Dedifferentiated amniotic fluid mesenchymal stem cell (primary cell): ENCODE measurements around the gene CAT.
A peak's percentile ranks its signal among the peaks of the same experiment; 100 is the strongest.

Source experiments
- DNase-seq: peaks from one replicate; pipeline ENCODE4 v3.0.0-alpha.2; 2016; ENCODE audit errors: extremely low spot score

CAT gene

DNA sequence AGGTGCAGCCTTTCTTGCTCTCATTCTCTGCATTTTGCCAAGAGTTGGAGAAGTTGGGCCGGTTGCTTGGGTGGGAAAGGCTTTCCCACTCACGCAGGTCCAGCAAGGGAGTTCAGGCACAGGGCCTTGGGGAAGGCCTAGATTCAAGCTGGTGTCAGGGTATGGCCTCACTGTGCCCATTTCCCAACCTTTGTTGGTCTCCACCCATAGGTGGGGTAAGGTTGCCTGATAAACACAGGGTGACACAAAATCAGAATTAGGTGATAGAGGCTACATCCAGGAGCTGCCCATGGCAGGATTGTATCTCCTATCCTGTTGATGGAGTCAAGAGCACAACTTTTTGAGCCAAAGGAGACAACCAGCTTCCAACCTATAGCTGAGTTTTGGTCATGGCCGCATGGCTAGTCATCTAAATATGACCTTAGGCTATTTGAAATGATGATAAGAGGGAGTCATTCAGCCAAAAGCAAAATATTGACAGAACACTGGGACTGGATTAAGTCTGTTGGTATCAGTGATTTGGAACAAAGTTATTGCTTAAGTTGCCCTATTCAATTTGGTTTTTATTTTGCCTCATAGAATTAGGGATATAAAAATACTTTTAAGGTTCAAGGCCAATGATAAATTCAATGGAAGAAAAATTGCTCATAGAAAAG is 20.9 kb downstream of the CAT start:
- no peak for DNase-seq

DNA sequence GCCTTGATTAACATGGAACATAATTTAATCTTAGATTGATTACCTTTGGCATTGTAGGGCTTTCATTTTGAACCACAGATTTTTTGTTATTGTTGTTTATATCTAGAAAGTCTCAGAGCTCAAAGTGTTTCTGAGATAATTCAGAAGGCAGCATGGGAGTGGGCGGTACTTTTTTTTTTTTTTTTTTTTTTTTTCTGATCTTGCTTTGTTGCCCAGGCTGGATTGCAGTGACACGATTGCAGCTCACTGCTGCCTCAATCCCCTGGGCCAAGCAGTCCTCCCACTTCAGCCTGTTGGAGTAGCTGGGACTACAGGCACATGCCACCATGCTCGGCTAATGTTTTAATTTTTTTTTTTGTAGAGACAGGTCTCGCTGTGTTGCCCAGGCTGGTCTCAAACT is 21.5 kb downstream of the CAT start:
- no peak for DNase-seq

DNA sequence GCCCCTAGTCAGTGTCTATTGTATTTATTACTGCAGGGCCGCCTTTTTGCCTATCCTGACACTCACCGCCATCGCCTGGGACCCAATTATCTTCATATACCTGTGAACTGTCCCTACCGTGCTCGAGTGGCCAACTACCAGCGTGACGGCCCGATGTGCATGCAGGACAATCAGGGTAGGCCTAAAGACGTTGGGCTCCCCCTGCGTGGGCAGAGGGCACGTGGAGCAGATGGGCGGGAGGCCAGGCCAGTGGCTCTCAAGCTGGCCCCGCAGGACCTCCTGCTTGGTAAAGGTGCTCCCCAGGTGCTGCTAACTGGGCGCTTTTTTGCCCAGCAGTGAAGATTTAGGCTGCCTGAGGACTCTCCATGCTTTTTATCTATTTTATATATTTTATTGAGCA is 22.5 kb downstream of the CAT start:
- DNase-seq: no peak

DNA sequence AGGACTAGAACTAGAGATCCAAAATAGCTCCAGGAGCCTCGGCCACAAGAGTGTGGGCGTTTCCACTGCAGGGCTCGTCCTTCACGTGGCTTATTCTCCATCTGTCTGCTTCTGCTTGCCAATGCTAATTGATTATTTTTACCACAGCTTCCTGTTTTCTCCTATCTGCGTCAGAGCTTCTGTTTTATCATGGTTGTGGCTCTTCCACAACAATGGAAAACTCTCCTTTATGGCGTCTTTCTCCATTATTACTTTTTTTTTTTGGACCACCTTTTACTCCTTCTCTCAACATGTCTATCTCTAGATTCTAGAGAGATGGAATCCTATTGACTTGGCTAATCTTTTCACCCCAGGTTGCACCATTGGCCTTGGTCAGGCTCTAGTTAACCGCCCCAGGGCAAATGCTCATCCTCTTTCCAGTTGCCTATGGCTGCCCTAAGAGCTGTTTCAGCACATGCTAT is 25.9 kb downstream of the CAT start:
- DNase-seq: no peak

DNA sequence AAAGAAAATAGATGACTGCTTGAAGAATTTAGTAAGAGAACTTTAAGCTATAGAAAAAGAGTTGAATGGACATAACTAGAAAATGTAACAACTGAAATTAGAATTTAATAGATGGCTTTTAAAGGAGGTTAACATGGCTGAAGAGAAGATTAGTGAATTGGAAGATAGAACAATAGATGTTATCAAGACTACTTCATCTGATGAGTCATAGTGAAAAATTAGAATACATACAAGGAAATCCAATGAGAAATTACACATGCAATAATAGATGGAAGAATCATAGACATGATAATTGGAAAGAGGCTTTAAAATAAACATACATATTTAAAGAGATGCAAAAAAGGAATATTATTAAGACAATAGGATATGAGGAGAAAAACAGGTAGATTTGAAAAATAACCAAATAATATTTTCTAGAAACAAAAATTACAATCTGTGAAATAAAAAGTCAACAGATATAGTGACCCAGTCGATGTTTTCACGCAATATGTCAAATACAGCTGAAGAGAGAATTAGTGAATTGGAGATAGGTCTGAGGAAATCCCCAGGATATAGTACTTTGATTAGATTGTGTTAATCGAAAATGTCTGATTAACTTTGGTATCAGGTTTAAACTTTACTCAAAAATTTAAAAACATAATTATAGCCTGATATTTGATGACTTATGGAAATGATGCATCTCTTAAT is 28.2 kb downstream of the CAT start:
- no peak for DNase-seq

DNA sequence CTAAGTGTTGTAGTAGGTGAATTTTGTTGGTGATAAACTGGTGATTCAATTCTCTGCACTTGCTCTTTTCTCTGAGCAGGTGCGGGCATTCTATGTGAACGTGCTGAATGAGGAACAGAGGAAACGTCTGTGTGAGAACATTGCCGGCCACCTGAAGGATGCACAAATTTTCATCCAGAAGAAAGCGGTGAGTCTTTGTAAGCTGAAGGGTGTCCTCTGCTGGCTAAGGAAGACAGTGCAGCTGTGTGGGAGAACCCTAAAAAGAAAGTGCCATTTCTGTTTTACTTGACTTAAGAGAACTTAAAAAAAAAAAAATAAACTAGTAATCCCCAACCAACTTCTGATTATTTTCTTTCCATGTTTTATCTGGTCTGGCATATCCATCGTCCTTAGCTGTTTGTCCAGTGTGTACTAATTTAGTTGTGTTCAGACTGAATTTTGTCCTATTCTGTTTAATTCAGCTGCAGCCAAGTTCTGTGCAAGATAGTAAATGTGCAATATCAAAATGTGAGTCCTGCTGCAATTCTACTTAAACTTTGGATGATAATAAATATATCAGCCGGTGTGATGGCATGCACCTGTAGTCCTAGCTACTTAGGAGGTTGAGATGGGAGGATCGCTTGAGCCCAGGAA is 29.6 kb downstream of the CAT start:
- no peak for DNase-seq

DNA sequence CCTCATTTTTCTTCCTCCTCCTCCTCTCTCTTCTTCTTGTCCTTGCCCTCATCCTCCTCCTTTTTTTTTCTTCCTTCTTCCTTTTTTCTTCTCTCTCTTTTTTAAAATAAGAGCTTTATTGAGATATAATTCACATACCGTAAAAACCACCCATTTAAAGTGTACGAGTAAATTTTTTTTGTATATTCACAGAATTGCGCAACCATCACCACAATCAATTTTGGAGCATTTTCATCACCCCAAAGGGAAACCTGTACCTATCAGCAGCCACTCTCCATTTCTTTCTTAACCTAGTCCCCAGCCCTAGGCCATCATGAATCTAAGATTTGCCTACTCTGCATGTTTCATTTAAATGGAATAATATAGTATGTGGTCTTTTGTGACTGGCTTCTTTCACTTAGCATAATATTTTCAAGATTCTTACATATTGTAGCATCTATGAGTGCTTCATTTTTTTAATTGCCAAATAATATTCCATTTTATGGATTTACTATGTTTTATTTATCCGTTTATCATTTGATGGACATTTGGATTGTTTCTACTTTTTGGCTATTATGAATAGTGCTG is 35.0 kb downstream of the CAT start:
- no peak for DNase-seq

DNA sequence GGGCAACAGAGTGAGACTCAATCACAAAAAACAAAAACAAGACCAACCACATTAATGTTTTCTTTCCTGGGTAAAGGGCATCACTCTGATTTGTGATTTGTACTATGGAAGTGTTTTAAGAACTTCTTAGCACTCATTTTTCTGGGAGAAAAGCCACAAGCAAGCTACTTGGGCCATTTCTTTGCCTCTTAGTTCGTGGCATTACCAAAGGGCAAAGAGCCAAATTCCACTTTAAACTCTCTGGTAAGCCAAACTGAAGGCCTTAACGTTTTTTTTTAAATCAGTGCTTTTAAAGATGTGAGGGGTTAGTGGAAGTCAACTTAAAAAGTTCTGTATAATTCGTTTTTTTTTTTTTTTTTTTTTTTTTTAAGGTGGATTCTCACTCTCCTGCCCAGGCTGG is 36.9 kb downstream of the CAT start:
- DNase-seq: no peak

DNA sequence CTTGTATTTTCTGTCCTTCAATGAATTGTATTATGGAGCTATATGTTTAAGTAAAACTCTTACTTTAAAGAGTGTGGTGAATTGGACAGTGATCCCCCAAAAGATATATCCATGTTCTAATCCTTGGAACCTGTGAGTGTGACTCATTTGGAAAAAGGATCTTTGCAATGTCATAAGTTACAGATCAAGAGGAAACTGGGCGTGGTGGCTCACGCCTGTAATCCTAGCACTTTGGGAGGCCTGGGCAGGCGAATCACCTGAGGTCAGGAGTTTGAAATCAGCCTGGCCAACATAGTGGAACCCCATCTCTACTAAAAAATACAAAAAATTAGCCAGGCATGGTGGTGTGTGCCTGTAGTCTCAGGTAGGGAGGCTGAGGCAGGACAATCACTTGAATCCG is 38.1 kb downstream of the CAT start:
- DNase-seq: no peak

DNA sequence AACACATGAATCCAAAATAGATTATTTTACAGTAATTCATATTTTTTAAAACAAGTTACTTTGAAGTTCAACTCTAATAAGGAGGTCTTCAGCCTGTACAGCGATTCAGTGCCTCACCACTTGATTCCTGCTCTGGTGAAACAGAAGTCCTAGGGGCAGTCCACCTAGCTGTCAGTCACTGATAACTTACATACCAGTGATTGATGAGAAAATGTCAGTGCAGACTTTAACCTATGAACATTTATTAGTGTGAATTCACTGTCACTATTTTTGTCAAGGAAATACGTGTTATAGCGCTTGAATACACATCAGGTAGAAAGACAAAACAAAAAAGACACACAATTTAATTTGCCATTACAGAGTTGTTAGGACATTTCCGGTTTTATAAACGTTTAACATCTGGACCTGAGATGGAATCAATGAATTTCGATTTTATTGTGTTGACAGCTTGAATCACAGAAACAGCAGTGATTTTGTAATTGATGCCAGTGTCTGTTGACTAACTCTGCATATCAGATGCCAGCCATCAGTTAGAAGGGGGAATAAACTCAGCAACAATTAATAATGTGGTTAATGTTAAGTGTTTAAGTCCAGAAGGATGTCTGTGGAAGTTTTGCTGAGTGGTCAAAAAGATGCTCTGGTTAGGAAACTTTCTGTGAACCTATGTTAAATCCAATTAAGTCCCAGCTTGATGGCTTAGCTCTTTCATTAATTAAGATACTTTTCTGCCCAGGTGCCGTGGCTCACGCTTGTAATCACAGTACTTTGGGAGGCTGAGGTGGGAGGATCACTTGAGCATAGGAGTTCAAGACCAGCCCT is 40.3 kb downstream of the CAT start:
- no peak for DNase-seq

DNA sequence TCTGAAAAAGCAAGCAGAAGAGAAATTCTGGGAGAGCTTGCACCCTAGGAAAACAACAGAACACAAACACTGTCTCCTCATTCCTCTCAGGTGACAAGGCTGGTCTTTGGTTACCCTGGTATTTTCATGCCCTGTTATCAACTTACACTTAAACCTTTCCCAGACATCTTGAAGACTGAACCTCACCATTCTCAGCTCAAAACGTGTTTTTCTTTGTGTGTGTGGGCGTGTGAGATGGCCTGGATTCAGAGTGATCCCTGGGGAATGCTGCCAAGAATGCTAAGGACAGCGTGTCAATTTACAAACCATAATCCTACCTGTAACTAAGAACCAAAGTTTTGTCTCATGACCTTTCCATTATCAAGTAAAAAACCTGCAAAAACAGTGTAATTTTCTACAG is 41.6 kb downstream of the CAT start:
- no peak for DNase-seq

DNA sequence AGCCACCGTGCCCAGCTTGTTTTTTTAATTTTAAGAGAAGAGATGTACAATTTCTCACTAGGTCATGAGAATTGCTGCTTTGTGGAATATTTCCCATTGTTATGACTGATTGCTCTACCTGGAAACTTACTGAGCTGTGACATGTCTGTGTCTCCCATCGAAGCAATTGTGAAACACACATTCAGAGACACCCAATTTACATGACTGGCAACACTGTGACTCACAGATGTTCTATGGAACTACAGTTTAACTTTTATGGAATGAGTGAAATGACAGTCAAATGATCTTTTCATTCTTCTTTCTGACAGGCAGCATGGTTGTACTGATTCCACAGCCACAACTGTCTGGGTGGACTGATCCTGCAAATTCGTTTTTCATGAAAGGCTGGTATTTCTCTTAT is 42.6 kb downstream of the CAT start:
- no peak for DNase-seq

DNA sequence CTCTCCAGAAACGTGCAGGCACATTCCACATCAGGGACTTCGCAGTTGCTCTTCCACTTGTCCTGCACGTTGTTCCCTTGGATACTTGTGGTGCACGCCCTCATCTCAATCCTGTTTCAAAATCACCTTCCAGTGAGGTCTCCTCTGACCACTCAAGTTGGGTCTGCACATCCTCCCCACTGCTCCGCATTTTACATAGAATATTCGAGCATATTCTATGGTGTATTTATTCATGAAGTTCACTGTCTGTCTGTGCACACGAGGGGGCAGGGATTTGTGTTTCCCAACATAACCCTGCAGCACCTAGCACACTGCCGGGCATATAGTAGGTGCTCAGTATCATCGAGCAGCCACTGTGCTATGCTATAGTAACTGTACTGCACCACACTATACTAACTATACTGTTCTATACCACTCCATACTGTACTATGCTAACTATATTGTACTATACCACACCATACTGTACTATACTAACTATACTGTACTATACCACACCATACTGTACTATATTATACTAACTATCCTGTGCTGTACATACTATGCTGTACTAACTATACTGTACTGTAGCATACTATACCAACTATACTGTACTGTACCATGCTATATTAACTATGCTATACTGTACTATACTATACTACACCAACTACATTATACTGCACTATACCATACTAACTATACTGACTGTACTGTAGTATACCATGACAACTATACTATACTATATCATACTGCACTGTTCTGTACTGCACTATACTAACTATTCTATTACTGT is 44.6 kb downstream of the CAT start:
- DNase-seq: no peak

DNA sequence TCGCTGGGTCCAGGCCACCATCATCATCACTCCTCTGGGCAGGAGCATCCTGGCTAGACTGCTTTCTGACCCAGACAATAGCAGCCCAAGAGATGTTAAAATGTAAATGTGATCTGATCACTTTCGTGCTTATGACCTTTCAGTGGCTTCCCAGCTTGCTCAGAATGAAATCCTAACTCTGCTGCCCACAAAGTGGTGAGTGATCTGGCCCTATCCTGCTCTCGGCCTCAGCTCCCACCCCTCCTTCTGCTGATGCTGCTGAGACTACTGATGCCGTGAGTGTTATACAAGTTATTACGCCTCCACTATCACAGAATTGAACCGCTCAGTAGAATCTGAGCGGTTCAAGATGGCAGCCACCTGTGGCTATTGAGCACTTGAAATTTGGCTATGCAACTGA is 48.7 kb downstream of the CAT start:
- DNase-seq: no peak

DNA sequence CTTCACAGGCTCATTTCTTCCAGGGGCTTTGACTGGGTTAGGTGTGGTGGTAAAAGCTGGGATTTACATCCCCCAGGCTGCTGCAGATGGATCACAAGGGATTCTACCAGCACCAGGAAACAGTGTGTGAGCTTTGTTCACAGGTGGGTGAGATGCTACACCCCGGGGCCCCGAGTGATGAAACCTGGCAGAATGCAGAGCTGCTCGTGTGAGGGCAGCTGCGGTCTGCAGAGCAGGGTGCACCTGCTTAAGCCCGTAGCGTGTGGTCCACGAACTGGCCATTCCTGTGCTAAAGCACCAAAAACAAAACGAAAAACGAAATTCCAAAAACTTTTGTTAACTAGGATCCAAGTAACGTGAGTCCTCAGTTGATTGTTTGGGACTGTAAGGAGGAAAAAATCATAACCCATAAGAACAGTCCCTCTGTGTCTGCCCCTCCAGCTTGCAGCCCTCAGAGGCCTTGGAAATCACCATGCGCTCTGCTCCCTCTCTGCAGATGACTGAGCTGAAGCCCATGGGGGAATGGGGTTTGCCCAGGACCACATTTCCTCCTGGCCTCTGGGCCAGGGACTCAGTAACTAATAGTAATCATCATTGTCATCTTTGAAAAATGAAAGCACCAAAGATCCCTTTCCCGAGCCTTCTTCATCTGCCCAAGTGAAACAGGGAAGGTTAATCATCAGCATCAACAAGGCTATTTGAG is 50.3 kb downstream of the CAT start:
- DNase-seq: no peak

DNA sequence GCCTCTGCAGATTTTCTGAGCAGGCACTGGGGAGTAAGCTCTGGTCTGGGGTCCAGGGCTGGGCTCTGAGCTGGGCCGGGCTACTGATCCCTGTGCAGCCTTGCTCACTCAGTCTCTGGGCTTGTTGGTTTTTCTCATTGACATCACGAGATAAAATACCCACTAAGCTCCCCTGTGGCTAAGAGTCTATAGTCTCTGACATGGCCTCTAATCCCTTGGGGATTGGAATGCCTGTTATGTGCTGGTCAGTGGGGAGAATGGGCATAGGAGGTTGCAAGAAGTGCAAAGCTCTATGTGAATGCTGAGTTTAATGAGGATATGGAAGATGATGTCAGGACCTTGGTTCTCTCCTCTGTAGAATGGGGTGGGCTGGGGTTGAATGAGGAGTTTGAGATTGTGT is 51.6 kb downstream of the CAT start:
- DNase-seq: no peak

DNA sequence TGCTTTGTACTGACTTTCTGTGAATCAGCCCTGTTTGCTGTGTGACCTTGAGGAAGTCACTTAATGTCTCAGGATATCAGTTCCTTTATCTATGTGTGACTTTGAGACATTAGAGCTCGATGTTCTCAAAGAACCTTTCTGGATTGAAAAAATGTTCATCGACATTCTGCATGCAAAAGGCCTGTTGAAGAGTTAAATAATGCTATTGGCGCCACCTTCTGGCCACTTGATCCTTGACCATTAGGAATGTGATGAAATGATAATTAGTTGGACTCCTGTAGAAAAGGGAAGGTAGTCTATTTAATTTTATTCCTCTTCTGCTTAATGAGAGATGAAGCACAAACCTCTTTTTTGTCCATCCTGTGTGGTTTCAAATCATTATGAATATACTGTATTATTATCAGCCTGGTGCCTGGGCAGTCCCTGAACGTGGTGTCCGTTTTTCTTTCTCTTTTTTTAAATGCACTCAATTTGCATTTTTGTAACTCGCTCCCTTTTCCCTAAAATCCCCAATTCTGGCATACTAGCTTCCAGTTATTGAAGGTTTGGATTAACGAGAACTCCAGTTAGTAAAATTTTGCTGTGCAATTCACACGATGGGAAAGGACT is 54.2 kb downstream of the CAT start:
- peak; percentile 65 for DNase-seq

DNA sequence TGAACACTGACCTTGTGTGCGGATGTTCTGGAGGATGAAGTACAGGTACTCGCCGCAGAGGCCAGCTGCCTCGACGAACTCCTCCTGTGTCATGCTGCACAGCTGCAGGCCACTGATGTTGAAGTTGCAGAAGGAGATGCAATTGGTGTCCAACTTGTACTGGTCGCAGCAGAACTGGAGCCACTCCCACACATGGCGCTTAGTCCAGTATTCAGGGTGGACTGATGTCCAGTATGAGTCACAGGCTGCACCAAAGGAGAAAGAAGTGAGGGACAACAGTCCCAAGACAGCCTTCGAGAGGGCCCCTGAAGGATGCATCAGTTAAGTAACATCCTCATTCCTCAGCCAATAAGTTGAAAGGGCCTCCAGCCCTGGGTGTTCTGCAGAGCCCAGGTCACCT is 54.7 kb downstream of the CAT start:
- no peak for DNase-seq

DNA sequence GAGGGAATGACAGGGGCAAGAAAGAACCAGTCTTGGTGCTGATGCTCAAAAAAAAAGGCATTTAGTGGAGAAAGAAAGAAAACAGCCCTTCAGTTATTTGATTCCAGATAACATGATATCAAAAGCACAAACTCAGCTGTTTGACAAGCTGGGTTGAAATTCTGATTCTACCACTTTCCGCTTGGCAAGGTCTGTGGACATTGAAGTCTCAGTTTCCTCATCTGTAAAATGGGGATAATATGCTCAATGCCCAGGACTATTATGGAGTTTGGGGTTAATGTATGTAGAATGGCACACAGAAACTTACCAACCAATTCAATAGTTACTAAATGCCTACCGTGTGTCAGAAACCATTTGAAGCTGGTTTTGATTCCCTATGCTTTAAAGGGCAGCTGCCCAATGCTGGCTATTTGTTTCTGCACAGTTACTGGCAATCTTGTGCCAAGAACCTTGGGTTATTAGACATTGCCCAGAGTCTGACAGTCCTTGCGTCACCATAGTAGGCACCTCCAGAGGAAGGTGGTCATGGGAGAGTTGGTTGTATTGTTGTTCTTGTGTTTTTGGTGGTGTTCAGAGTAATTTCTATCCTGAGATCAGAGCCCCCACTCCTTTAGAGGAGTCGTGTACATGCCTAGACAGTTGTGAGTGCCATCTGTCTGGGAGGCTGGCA is 55.3 kb downstream of the CAT start:
- no peak for DNase-seq

DNA sequence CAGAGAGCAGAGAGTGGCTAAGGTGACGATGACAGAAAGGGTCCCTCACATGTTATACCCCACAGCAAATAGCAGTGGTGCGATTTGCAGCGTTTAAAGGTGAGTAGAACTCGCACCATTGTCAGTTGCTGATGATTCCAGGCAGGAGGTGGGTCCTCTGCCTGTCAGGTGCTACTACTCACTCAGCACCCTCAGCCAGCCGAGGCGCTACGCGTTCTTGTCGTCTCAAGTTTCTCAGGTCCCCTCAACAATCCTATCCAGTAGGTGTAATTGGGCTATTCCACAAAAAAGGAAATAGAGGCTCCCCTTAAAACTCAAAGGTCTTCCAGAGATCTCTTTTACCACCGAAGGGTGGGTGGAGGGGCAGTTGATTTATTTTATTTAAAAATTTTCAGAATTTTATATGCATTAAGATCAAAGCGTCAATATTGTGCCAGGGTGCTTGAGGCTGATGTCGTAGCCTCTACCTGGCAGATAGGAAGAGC is 56.5 kb downstream of the CAT start:
- DNase-seq: no peak
